Osteocyte (in vitro differentiated cells): ENCODE data around the gene BBOX1. TPM values are rescaled to one million over a fixed set of nuclear protein-coding genes. Genes with fewer than 3 reads are reported as not detected.
"Not testable (repeated sequence)": the region's sequence is repeated elsewhere in the genome, so short reads cannot be mapped to it uniquely, and the experiment has no call there.

ENCODE experiments used
- DNase-seq: peaks from one replicate; pipeline ENCODE4 v3.0.0; 2021; ENCODE audit warnings: mixed read lengths; ENCODE audit not compliant: unreplicated experiment; ENCODE audit errors: extremely low spot score
- H3K27ac Mint-ChIP-seq: one replicate; pipeline ENCODE4 v1.8.0; 2021; ENCODE audit warnings: mild to moderate bottlenecking, mixed read lengths; ENCODE audit not compliant: unreplicated experiment
- H3K27me3 Mint-ChIP-seq: one replicate; pipeline ENCODE4 v1.8.0; 2021; ENCODE audit warnings: mixed read lengths; ENCODE audit not compliant: unreplicated experiment
- H3K36me3 Mint-ChIP-seq: one replicate; pipeline ENCODE4 v1.8.0; 2021; ENCODE audit warnings: mixed read lengths; ENCODE audit not compliant: unreplicated experiment
- H3K4me1 Mint-ChIP-seq: one replicate; pipeline ENCODE4 v1.8.0; 2021; ENCODE audit warnings: mixed read lengths; ENCODE audit not compliant: unreplicated experiment
- H3K4me3 Mint-ChIP-seq: one replicate; pipeline ENCODE4 v1.8.0; 2021; ENCODE audit warnings: mild to moderate bottlenecking, moderate library complexity, mixed read lengths; ENCODE audit not compliant: unreplicated experiment
- H3K9me3 Mint-ChIP-seq: one replicate; pipeline ENCODE4 v1.8.0; 2021; ENCODE audit warnings: mixed read lengths; ENCODE audit not compliant: unreplicated experiment
- total RNA-seq: library from RNA; stranded (reverse); gene quantifications from 2 replicates; pipeline ENCODE4 v1.2.1, GENCODE V29; 2021
- TF ChIP-seq, protein P1 (sequence below): fragments of 200-600 bp; sonication (generic); IDR thresholded peaks from 2 replicates; pipeline ENCODE4 v1.5.0; 2021; ENCODE audit warnings: antibody characterized with exemption, mild to moderate bottlenecking, moderate library complexity

Gene BBOX1
- total RNA-seq, 1 donor from 2014 or later, result 2.6 TPM

GRCh38 chr11:27087432-27087831, 46.8 kb downstream of the BBOX1 start:
- no peak overlapping the region for H3K4me3 Mint-ChIP-seq
- TF ChIP-seq, protein P1, sequence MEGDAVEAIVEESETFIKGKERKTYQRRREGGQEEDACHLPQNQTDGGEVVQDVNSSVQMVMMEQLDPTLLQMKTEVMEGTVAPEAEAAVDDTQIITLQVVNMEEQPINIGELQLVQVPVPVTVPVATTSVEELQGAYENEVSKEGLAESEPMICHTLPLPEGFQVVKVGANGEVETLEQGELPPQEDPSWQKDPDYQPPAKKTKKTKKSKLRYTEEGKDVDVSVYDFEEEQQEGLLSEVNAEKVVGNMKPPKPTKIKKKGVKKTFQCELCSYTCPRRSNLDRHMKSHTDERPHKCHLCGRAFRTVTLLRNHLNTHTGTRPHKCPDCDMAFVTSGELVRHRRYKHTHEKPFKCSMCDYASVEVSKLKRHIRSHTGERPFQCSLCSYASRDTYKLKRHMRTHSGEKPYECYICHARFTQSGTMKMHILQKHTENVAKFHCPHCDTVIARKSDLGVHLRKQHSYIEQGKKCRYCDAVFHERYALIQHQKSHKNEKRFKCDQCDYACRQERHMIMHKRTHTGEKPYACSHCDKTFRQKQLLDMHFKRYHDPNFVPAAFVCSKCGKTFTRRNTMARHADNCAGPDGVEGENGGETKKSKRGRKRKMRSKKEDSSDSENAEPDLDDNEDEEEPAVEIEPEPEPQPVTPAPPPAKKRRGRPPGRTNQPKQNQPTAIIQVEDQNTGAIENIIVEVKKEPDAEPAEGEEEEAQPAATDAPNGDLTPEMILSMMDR, result no peak
- H3K36me3 Mint-ChIP-seq, result peaks cover 13% of the 10 kb centered on the region
- H3K4me1 Mint-ChIP-seq, result peaks cover 43% of the 10 kb centered on the region
- no peak for DNase-seq
- peaks cover 25% of the 10 kb centered on the region for H3K9me3 Mint-ChIP-seq
- H3K27me3 Mint-ChIP-seq, result no peaks in the 10 kb centered on the region
- peak overlapping the region; percentile 36 for H3K27ac Mint-ChIP-seq

DNA sequence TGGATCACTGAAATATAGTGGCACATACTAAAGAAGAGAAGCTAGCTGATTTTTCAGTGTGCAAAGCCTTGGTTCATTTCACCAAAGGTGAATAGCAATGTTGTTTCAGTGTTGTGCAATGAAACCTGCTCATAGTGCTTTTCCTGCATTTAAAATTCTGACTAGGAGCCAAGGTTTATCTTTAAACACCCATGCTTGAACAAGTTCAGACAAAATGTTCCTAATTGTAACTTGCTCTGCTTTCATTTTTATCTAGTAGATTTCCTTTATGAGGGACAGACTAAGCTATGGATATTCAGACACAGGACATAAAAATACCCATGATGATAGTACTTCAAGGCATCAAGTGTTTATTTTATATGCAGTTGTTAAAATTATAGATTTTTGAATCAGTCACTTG, 47.7 kb downstream of the BBOX1 start:
- Mint-ChIP-seq H3K9me3 (peaks cover 31% of the 10 kb centered on the region), H3K27me3 (no peaks in the 10 kb centered on the region), H3K27ac (peak overlapping the region; percentile 23), H3K4me3 (no peak overlapping the region), H3K4me1 (peaks cover 43% of the 10 kb centered on the region), H3K36me3 (peaks cover 15% of the 10 kb centered on the region)
- DNase-seq, result no peak
- TF ChIP-seq, protein P1, result no peak

DNA sequence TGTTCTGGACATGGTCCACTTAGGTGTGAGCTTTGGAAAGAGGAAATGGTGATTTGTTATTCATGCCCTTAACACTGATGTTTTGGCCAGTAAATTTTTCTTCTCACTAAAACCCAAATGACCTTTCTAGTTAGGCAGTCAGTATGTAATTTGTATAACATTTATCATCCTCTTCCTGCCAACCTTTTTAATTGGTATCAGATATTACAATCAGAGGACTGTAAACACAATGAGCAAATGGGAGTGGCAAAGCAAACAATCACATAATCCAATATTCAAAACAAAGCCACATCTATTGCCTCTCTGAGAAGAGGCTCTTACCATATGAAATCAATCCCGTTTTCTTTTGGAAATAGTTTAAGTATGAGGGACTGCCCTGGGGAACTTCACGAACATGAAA, 49.1 kb downstream of the BBOX1 start:
- TF ChIP-seq, protein P1, result no peak

GRCh38 chr11:27090357-27090948, 49.8 kb downstream of the BBOX1 start:
- not testable (repeated sequence) for H3K27me3 Mint-ChIP-seq, DNase-seq, H3K27ac Mint-ChIP-seq, H3K4me3 Mint-ChIP-seq
- peaks cover 40% of the 10 kb centered on the region for H3K4me1 Mint-ChIP-seq
- peaks cover 39% of the 10 kb centered on the region for H3K9me3 Mint-ChIP-seq
- H3K36me3 Mint-ChIP-seq, result peaks cover 15% of the 10 kb centered on the region

More for the DNA sequence above, 49.1 kb downstream of the BBOX1 start:
- H3K36me3 Mint-ChIP-seq, result peaks cover 15% of the 10 kb centered on the region
- peaks cover 36% of the 10 kb centered on the region for H3K9me3 Mint-ChIP-seq
- peaks cover 42% of the 10 kb centered on the region for H3K4me1 Mint-ChIP-seq
- H3K4me3 Mint-ChIP-seq, result no peak overlapping the region
- DNase-seq, result no peak
- H3K27ac Mint-ChIP-seq, result no peak overlapping the region
- no peaks in the 10 kb centered on the region for H3K27me3 Mint-ChIP-seq

- Mint-ChIP-seq H3K36me3 (peaks cover 19% of the 10 kb centered on the region), H3K4me3 (no peak overlapping the region), H3K4me1 (peaks cover 38% of the 10 kb centered on the region), H3K27me3 (no peaks in the 10 kb centered on the region), H3K27ac (no peak overlapping the region), H3K9me3 (peaks cover 40% of the 10 kb centered on the region)
- TF ChIP-seq, protein P1, result no peak
- DNase-seq, result no peak
Measured at GRCh38 chr11:27094120-27094519, 53.5 kb downstream of the BBOX1 start.

- Mint-ChIP-seq H3K4me1 (peaks cover 38% of the 10 kb centered on the region), H3K27me3 (no peaks in the 10 kb centered on the region), H3K4me3 (no peak overlapping the region), H3K27ac (no peak overlapping the region), H3K9me3 (peaks cover 32% of the 10 kb centered on the region), H3K36me3 (peaks cover 16% of the 10 kb centered on the region)
- no peak for DNase-seq
- TF ChIP-seq, protein P1, result no peak
Measured at GRCh38 chr11:27095059-27095458, 54.4 kb downstream of the BBOX1 start.
